Measurements from ENCODE around the gene HLA-B. TPM values are rescaled to one million over a fixed set of nuclear protein-coding genes. Genes with fewer than 3 reads are reported as not detected.

HLA-B gene
- total and polyA plus RNA-seq, 3 donors from 2014 or later, result 425 to 943 (median 439) TPM

- Histone ChIP-seq H3K4me3 (peak overlapping the region; percentile 7 to 46), H3K27ac (no peak overlapping the region), H3K4me1 (no peaks in the 10 kb centered on the region), H3K36me3 (ENCODE audit: low read depth, missing control alignments) (no peaks in the 10 kb centered on the region), H3K27me3 (no peaks in the 10 kb centered on the region), H3K9me3 (no peaks in the 10 kb centered on the region)
- TF ChIP-seq CTCF (IDR thresholded peaks at IDR 0.05) (peak; percentile 94 to 97 (median 97)), POLR2A (IDR thresholded peaks at IDR 0.05) (no peak)
- intact Hi-C loops (cut with DNase I; ENCODE audit: low total_unique reads), result loop anchor here (5.0 to 10.0 kb wide), 2 partner anchors 170 to 222 kb away; no protein-coding TSS in a partner anchor
- peak; percentile 93 for DNase-seq
- WGBS, 2 donors, result 3 to 4% methylated on average over 25 to 30 of the region's 30 CpGs
These were observed 9.9 kb upstream of the HLA-B start for GRCh38 chr6:31366693-31367470.

GRCh38 chr6:31365864-31366263 lies 8.9 kb upstream of the HLA-B start:
- no peak overlapping the region for H3K4me3 ChIP-seq
- WGBS, 2 donors, result 82 to 89% methylated on average over 5 of the region's 5 CpGs
- no peak overlapping the region for H3K27ac ChIP-seq
- no peak for TF ChIP-seq CTCF (IDR thresholded peaks at IDR 0.05)
- no peak for TF ChIP-seq POLR2A (IDR thresholded peaks at IDR 0.05)
- intact Hi-C loops (cut with DNase I; ENCODE audit: low total_unique reads), result loop anchor here (5.0 to 10.0 kb wide), 2 partner anchors 169 to 221 kb away; no protein-coding TSS in a partner anchor
- no peaks in the 10 kb centered on the region for H3K27me3 ChIP-seq
- H3K36me3 ChIP-seq (ENCODE audit: low read depth, missing control alignments), result no peaks in the 10 kb centered on the region
- DNase-seq, result no peak
- no peaks in the 10 kb centered on the region for H3K4me1 ChIP-seq
- H3K9me3 ChIP-seq, result no peaks in the 10 kb centered on the region

- intact Hi-C loops (cut with DNase I; ENCODE audit: low total_unique reads), result loop anchor here (10.0 kb wide), 1 partner anchor 219 kb away; no protein-coding TSS in a partner anchor
- H3K9me3 ChIP-seq, result no peaks in the 10 kb centered on the region
- TF ChIP-seq CTCF (IDR thresholded peaks at IDR 0.05), result no peak
- TF ChIP-seq POLR2A (IDR thresholded peaks at IDR 0.05), result no peak
- H3K4me1 ChIP-seq, result no peaks in the 10 kb centered on the region
- no peak overlapping the region for H3K27ac ChIP-seq
- H3K27me3 ChIP-seq, result no peaks in the 10 kb centered on the region
- no peak overlapping the region for H3K4me3 ChIP-seq
- no peak for DNase-seq
- H3K36me3 ChIP-seq (ENCODE audit: low read depth, missing control alignments), result no peaks in the 10 kb centered on the region
These were observed 6.8 kb upstream of the HLA-B start for GRCh38 chr6:31363811-31364210.

GRCh38 chr6:31362751-31363150 lies 5.8 kb upstream of the HLA-B start:
- H3K4me1 ChIP-seq, result no peaks in the 10 kb centered on the region
- WGBS, 2 donors, result 69 to 73% methylated on average over 5 of the region's 5 CpGs
- no peak for TF ChIP-seq POLR2A (IDR thresholded peaks at IDR 0.05)
- no peak for DNase-seq
- no peaks in the 10 kb centered on the region for H3K27me3 ChIP-seq
- no peak overlapping the region for H3K4me3 ChIP-seq
- H3K27ac ChIP-seq, result no peak overlapping the region
- intact Hi-C loops (cut with DNase I; ENCODE audit: low total_unique reads), result loop anchor here (10.0 kb wide), 1 partner anchor 218 kb away; no protein-coding TSS in a partner anchor
- no peaks in the 10 kb centered on the region for H3K36me3 ChIP-seq (ENCODE audit: low read depth, missing control alignments)
- H3K9me3 ChIP-seq, result no peaks in the 10 kb centered on the region

- Histone ChIP-seq H3K27me3 (no peaks in the 10 kb centered on the region), H3K9me3 (no peaks in the 10 kb centered on the region), H3K36me3 (ENCODE audit: low read depth, missing control alignments) (no peaks in the 10 kb centered on the region), H3K4me1 (peaks cover 8% of the 10 kb centered on the region), H3K27ac (no peak overlapping the region), H3K4me3 (no peak overlapping the region)
- intact Hi-C loops (cut with DNase I; ENCODE audit: low total_unique reads), result no loop called here
- 72 to 85% methylated on average over 1 of the region's 1 CpG for WGBS, 2 donors
- TF ChIP-seq POLR2A (IDR thresholded peaks at IDR 0.05) (no peak), CTCF (IDR thresholded peaks at IDR 0.05) (no peak)
- no peak for DNase-seq
These were observed 2.6 kb upstream of the HLA-B start for GRCh38 chr6:31359581-31359980.
